ENCODE results near the gene BHLHE40. TPM values are rescaled to one million over a fixed set of nuclear protein-coding genes. Genes with fewer than 3 reads are reported as not detected.

The BHLHE40 gene
- total and polyA plus RNA-seq, 2 of the 8 experiments (the other 6 are each of a cell fraction or from before 2014, with no cell fraction given), result 1.5 to 2.2 TPM

DNA sequence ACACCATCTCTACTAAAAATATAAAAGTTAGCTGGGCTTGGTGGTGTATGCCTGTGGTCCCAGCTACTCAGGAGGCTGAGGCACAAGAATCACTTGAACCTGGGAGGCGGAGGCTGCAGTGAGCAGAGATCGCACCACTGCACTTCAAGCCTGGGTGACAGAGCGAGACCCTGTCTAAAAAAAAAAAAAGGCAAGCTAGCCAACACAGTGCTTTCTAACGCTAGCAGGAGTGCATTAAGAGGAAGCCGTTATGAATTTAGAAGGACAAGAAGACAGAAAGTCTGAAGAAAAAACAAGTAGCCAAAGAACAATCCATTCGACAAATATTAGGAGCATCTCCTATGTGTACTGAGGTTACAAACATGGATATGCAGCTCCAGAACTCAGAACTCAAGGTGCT lies 28.6 kb downstream of the BHLHE40 start (continued):
- TF ChIP-seq TAF7 (optimal IDR thresholded peaks at IDR 0.05; ENCODE audit: borderline replicate concordance, low read depth, low read length) (no peak), SIX5 (IDR thresholded peaks at IDR 0.05; ENCODE audit: low read depth, low read length) (no peak), EGR1 (IDR thresholded peaks at IDR 0.05; ENCODE audit: borderline replicate concordance, low read depth, low read length) (no peak)
